ENCODE measurements around the gene POLA1. TPM values are rescaled to one million over a fixed set of nuclear protein-coding genes. Genes with fewer than 3 reads are reported as not detected.

POLA1 gene
- total RNA-seq, 1 donor from 2014 or later = 6.0 TPM

DNA sequence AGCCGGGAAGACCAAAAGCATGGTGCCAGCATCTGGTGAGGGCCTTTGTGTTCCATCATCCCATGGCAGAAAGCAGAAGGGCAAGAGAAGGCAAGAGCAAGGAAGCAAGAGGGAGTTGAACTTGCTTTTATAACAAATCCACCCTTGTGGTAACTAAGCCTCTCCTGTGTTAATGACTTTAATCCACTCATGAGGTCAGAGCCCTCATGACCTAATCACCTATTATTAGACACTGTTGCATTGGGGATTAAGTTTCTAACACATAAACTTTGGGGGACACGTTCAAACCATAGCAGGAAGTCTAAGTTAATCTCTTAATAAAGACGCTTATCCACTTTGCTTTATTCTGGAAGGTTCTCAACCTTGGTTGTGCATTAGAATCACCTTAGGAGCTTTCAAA, 34.1 kb upstream of the POLA1 start:
- no peak for DNase-seq (ENCODE audit: low spot score in 2 of 2)
- Histone ChIP-seq H3K36me3 (no peaks in the 10 kb centered on the region), H3K27ac (no peak overlapping the region), H3K4me1 (no peaks in the 10 kb centered on the region), H3K27me3 (no peaks in the 10 kb centered on the region), H3K9me3 (no peaks in the 10 kb centered on the region), H3K4me3 (no peak overlapping the region)
- intact Hi-C loops (cut with DNase I) = no loop called here
- TF ChIP-seq, protein P1, sequence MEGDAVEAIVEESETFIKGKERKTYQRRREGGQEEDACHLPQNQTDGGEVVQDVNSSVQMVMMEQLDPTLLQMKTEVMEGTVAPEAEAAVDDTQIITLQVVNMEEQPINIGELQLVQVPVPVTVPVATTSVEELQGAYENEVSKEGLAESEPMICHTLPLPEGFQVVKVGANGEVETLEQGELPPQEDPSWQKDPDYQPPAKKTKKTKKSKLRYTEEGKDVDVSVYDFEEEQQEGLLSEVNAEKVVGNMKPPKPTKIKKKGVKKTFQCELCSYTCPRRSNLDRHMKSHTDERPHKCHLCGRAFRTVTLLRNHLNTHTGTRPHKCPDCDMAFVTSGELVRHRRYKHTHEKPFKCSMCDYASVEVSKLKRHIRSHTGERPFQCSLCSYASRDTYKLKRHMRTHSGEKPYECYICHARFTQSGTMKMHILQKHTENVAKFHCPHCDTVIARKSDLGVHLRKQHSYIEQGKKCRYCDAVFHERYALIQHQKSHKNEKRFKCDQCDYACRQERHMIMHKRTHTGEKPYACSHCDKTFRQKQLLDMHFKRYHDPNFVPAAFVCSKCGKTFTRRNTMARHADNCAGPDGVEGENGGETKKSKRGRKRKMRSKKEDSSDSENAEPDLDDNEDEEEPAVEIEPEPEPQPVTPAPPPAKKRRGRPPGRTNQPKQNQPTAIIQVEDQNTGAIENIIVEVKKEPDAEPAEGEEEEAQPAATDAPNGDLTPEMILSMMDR (IDR thresholded peaks at IDR 0.05) = no peak

DNA sequence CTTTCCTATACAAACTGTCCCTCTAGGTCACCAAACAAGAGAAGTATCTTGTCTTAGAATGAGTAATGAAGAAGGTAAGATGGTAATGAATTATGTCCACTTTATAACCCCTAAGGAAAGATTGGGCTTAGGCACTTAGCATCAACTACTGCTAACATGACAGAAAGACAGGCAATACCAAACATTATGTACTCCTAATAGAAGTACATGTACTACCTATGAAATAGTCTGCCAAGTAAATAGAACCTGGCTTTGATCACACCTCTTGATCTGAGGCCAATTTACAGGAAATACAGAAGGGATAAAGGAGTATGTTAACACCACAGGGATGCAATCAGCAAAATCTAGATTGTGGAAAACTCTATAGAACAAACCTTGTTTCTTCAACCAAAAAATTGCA, 32.4 kb upstream of the POLA1 start:
- no peak for DNase-seq (ENCODE audit: low spot score in 2 of 2)
- H3K36me3 ChIP-seq = no peaks in the 10 kb centered on the region
- intact Hi-C loops (cut with DNase I) = no loop called here
- H3K4me3 ChIP-seq = no peak overlapping the region
- no peaks in the 10 kb centered on the region for H3K9me3 ChIP-seq
- H3K4me1 ChIP-seq = no peaks in the 10 kb centered on the region
- TF ChIP-seq, protein P1 (IDR thresholded peaks at IDR 0.05) = no peak
- no peak overlapping the region for H3K27ac ChIP-seq
- H3K27me3 ChIP-seq = no peaks in the 10 kb centered on the region

DNA sequence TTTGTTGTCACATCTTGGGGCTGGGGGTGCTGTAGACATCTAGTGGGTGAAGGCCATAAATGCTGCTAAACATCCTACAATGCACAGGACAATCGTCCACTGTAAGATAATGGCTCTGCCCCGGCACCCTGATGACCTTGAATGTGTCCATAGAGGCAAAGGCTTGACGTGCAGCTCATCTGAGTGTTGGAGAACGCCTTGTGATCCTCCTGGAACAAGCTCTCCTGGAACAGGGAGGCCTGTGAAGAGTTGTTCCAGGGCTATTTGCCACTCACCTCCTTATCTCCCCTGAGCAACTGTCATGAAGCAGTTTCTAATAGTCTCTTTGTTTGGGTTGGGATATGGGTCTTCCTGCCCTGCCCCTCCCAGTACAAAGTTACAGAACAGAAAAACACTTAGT, 31.4 kb upstream of the POLA1 start:
- Histone ChIP-seq H3K36me3 (no peaks in the 10 kb centered on the region), H3K27me3 (no peaks in the 10 kb centered on the region), H3K9me3 (no peaks in the 10 kb centered on the region), H3K4me1 (no peaks in the 10 kb centered on the region), H3K4me3 (no peak overlapping the region), H3K27ac (no peak overlapping the region)
- TF ChIP-seq, protein P1 (IDR thresholded peaks at IDR 0.05) = no peak
- DNase-seq (ENCODE audit: low spot score in 2 of 2) = no peak
- intact Hi-C loops (cut with DNase I) = no loop called here

DNA sequence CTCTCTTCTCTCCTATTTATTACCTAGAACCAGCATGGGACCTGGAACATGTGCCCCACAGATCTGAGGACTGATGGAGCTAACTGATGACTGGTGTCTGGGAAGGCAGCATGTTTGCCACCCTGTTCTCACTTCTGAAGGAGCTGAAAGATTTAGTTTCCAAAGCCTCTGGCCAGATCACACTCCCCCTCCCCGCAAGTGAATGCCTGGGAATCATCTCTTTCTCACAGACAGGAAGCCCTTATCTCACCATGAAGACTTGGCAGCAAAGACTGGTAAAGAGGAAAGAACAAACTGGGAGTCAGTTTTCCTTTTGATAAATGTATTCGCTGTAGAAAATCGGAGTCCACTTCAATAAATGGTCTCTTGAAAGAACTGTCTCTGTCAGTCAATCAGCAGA, 25.6 kb upstream of the POLA1 start:
- Histone ChIP-seq H3K36me3 (no peaks in the 10 kb centered on the region), H3K27ac (no peak overlapping the region), H3K4me3 (no peak overlapping the region), H3K4me1 (no peaks in the 10 kb centered on the region), H3K27me3 (no peaks in the 10 kb centered on the region), H3K9me3 (no peaks in the 10 kb centered on the region)
- intact Hi-C loops (cut with DNase I) = no loop called here
- TF ChIP-seq, protein P1 (IDR thresholded peaks at IDR 0.05) = no peak
- DNase-seq (ENCODE audit: low spot score in 2 of 2) = no peak

DNA sequence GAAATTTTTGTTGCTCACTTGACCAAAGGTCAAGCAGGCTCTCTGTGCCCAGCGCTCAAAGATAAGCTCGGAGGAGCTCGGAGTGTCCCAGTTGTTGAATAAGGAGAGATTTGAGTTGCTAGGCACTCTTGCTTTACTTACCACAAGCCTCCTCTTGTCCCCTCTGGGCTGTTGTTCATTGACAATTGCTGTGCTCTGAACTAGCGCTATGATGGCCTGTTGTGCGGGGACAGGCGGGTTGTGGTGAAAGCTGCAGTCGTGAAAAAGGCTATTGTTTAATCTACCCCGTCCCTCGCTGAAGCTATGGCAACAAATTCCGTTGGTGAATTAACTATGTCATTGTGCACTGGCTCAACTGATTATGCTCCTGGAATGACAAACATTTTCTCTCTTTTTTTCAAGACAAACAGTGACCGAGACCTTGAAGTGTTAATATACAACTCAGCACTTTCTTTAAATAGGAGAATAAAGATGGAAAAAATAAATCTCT, 21.0 kb upstream of the POLA1 start:
- no peak for DNase-seq (ENCODE audit: low spot score in 2 of 2)
- H3K4me1 ChIP-seq = no peaks in the 10 kb centered on the region
- no peaks in the 10 kb centered on the region for H3K36me3 ChIP-seq
- H3K9me3 ChIP-seq = no peaks in the 10 kb centered on the region
- TF ChIP-seq, protein P1 (IDR thresholded peaks at IDR 0.05) = no peak
- no peak overlapping the region for H3K27ac ChIP-seq
- no peak overlapping the region for H3K4me3 ChIP-seq
- intact Hi-C loops (cut with DNase I) = no loop called here
- no peaks in the 10 kb centered on the region for H3K27me3 ChIP-seq

DNA sequence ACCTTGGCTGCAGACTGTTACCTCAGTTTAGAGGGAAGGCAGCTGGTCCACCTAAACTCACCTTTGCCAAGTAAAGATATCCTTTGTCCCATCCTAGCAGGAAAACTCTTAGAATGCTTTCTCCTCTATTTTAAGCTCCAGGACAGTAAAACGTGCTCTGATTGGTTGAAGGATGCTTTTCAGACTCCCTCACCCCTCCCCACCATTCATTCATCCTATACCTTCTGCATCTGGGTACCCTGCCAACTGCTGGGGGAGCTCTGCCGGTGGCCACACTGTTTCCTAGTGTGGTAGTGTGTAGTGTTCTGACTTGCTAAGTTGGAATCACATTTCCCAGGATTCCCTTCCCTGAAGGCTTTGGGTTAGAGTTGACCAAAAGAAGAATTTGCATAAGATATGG, 20.3 kb upstream of the POLA1 start:
- Histone ChIP-seq H3K27me3 (no peaks in the 10 kb centered on the region), H3K4me1 (no peaks in the 10 kb centered on the region), H3K4me3 (no peak overlapping the region), H3K36me3 (no peaks in the 10 kb centered on the region), H3K27ac (no peak overlapping the region), H3K9me3 (no peaks in the 10 kb centered on the region)
- TF ChIP-seq, protein P1 (IDR thresholded peaks at IDR 0.05) = no peak
- DNase-seq (ENCODE audit: low spot score in 2 of 2) = no peak
- intact Hi-C loops (cut with DNase I) = no loop called here

All from ascending aorta (tissue), 2 donors.